LoVo (cell line): ENCODE data around the gene MEGF11.

Experiments
- DNase-seq: peaks from one replicate; pipeline ENCODE4 v3.0.0-alpha.2; 2016; ENCODE audit warnings: low spot score

The MEGF11 gene

DNA sequence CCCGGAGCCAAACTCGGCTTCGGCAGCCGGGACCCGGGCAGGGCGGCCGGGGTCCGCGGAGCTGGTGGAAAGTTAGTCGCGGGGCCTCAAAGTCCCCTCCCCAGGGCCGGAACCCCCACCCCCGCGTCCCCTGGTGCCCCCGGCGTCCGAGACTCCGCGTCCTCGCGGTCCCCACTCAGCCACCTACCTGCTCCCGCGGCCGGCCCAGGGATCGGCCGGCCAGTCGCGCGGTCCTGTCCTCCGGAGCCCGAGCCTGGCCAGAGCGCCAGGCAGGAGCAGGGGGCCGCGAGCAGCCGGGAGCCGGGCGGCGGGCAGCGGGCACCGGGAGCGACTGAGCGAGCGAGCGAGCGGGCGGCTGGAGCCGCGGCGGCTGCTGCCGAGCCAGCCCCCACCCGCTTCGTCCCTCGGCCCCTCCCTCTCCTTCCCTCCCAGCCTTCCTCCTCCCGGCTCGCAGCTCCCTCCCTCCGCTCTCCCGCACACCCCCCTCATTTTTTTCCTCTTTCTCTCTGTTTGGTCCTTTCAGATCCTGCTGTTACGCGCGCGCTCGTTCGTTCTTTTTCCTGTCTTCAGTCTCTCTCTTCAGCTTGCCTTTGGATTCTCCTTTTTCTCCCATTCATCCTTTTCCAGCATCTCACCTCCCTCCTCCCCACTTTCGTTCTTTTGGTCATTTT is at the start of gene MEGF11:
TSS of gene MEGF11 (minus strand) at position 333 of the 671 bp plus-strand sequence. CDS start 125,347 bp downstream, outside the sequence.
- DNase-seq = peak; percentile 16

DNA sequence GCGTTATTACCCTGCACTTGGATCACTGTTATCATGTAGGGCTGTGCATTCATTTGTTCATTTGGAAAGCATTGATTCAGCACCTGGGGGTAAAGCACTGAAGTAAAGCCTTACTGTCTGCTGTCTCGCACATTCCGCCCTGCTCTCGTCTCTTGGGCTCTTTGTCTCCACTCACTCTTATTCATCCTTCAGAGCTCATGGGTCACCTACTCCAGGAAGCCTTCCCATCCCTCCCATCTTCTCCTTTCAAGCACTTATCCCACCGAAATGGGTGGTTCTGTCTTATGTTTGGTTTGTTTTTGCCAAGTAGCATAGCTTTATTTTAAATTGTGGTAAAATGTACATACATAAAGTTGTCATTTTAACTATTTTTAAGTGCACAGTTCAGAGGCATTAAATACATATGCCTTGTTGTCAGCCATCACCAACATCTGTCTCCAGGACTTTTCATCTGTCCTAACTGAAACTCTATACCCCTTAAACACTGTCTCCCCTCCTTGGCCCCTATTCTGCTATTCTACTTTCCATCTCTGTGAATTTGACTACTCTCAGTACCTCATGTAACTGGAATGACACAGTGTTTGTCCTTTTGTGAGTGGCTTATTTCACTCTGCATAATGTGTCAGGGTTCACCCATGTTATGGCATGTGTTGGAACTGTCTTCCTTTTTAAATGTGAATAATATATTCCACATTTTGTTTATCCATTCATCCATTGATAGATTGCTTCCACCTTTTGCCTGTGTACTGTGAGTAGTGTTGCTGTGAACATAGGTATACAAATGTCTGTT is 49.1 kb upstream of the MEGF11 start:
- no peak for DNase-seq

DNA sequence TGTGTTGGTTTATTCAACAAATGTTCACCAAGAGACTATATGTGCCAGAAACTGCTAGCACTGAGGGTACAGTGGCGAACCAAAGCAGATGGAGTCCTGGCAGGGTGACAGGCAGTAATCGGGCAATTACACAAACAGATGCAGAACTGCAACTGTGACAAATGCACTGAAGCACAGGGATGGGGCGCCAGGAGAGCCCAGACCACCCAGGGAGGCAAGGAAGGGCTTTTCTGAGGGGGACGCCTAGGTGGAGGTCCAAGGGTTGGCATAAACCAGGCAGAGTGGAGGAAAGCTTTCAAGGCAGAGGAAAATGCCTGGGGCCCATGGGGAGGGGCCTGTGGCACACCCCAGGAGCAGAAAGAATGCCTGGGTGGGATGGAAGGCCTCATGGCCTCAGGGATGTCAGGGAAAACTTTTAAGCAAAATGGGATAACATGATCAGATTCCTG is 45.3 kb upstream of the MEGF11 start:
- no peak for DNase-seq

DNA sequence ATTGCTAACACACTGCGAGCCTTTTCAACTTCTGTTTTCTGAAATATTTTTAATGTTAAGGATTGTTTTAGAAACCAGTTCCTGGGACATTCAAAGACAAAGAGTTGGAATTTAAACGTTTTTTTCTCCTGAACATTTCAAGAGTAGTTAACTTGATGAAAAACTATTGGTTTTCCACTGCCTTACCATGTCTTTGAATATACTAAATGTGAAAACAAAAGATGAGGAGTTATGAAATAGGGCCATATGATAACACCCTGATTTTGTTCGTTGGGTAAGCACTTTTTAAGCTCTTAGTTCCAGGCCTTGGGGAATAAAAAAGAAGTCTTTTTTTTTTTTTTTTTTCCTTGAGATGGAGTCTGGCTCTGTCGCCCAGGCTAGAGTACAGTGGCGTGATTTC is 42.6 kb upstream of the MEGF11 start:
- DNase-seq = no peak

DNA sequence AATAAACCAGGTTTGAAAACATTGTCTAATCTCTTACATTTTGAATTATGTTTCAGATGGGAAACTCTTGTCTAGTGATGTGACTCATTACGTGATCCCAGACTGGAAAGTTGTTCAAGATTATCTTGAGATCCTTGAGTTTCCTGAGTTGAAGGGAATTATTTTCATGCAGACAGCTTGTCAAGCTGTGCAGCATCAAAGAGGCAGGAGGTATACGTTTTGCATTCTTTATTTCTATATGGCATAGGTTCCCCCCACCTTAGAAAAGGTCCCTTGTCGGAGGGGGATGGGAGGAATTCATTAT is 41.3 kb upstream of the MEGF11 start:
- DNase-seq = no peak

DNA sequence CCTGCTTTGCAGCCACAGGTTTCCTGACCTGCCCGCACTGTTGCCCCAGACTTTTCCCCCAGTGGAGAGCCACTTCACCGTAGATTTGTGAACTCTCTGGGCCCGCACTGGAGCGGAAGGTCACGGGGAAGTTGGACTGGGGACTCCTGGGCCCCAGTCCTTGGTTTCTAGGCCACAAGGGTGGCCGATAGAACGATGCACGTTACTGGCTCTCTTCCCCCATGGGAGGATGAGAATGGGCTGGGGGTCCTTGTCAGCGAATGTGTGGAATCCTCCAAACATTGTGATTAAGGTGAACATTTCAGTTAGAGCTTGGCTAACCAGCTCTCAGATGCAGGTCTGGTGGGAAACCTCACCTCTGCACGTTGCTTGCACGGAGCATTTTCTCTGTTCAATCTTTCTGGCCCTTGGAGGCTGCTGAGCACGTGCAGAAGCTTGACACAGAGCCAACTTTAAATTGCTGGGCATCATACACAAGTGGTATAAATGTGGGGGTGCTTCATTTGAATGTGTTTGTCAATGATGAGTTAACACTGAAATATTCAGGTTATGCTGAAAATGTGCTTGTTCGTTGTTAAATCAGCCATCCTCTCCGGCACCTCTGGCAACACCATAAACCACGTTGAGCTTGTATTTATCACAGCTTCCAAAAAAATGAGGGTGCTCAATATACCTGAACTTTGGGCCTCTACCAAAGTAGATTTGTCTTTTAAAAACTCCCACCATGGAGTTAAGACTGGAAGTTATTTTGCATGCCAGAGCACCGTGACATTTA is 40.8 kb upstream of the MEGF11 start:
- DNase-seq = peak; percentile 52

DNA sequence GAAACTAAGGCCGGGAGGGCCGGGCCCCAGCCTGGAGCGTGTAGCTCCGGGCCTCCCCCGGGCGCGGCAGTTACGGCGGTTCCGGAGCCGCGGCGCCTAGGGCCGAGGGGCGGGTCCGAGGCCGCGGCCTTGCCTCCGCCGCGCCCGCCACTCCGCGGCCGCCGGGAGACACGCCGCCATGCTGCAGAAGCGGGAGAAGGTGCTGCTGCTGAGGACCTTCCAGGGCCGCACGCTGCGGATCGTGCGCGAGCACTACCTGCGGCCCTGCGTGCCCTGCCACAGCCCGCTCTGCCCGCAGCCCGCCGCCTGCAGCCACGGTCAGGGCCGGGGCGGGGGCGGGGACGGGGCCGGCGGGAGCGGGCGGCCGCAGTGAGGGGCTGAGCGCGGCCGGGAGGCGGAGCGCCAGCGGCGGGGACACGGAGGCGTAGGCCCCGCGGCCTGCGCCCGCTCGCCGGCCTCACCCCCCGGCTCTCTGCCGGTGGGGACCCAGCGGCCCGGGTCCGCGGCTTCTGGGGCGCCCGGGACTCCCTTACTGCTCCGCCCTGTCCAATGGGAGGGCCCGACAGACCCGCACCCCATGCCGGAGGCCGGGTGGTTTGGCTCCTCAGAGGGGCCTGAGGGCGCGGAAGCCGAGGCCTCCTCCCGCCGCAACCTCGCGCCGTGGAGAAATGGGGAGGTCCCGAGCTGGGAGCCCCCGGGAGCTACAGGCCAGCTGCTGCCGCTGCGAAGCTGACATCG is 40.0 kb upstream of the MEGF11 start, which contains the start of gene DIS3L:
TSS of gene DIS3L (plus strand) at position 150 of the 738 bp plus-strand sequence. CDS start at position 179, 29 bp downstream.
- DNase-seq = peak; percentile 80

DNA sequence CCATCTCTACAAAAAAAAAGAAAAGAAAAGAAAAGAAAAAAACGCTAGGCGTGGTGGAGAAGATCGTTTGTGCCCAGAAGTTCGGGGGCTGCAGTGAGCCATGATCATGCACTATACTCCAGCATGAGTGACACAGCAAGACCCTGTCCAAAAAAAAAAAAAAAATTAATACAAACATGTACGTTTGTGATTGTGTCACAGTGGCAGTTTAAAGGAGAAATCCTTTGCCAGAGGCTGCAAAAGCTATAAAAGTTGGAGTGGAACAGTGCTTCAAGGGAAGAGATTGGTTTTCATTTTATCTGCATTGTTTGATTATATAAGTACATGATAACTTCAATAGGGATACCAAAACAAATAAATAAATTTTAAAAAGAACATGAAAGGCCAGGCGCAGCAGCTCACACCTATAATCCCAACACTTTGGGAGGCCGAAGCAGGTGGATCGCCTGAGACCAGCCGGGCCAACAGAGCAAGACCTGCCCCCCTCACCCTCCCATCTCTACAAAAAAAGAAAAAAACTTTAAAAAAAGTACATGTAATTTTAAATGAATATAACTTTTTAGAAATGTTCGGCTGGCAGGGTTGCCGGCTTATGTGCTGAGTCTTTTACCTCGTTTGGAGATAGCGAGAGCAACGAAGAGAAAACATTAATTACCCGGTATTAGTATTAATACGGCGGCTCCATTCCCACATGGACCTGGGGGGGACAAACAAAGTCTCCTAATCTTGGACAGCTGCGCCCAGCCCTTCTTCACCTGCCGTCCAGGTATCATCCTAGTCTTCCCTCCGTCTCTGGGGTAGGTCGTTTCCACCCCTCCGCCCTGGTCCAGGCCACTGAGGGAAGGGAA is 39.2 kb upstream of the MEGF11 start:
- no peak for DNase-seq

DNA sequence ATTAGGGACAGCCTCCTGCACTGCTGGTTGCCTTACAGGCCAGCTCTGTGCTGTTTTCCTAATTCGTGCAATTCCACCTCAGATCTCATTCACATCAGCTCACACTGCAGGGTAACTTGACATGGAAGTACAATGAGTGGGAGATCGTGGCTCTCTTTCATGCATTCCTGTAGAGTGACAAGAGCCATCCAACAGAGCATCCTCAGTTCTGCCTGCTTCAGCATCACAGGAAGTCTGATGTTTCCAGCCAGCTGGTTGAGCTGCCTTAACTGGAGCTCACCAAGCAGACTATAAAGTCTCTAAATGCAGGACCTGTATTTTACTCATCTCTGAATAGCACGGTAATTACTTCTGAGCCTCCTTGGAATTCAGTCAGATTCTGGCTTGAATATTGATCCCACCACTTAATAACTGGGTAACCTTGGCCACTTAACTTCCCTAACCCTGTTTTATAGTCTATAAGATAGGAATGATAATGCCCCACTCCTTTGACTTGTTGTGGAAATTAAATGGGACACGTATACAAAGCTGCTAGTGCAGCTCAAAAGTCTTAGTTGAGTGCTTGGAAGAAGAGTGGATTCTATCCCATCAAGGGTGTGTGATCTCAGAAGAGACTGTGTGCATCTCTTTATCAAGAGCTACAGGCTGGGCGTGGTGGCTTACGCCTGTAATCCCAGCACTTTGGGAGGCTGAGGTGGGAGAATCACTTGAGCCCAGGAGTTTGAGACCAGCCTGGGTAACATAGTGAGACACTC is 38.4 kb upstream of the MEGF11 start:
- DNase-seq = no peak

DNA sequence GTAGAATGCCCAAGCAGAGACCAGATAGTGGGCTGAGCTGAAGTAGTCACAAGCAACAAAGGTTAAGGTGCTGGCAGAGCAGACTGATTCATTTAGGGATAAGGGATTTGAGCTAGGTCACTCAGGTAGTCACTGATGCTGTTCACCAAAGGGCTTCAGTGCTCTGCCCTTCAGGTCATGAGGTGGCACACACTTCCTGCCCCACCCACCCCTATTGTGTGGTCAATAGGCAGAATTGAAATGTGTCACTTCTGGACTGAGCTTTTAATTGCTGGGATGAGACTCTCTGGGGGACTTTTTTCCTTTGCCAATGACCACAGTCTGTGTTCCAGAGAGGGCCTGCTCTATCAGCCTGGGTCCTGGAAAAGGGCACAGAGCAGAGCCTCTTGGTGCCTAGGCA is 37.0 kb upstream of the MEGF11 start:
- peak; percentile 19 for DNase-seq

DNA sequence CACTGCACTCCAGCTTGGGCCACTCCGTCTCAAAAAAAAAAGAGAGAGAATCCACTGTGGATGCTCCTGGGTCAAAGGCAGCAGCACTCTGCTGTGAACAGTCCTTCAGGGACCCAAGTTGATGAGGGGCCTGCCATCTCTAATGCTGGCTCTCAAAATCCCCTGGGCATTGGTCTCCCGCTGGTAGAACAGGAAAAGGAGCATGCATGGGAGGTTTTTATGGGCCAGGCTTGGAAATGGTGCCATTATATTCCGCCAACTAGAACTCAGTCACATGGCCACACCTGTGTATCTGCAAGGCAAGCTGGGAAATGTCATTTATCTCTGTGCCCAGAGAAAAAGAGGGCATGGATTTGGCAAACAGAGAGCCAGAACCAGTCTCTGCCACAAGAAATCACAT is 36.5 kb upstream of the MEGF11 start:
- no peak for DNase-seq

DNA sequence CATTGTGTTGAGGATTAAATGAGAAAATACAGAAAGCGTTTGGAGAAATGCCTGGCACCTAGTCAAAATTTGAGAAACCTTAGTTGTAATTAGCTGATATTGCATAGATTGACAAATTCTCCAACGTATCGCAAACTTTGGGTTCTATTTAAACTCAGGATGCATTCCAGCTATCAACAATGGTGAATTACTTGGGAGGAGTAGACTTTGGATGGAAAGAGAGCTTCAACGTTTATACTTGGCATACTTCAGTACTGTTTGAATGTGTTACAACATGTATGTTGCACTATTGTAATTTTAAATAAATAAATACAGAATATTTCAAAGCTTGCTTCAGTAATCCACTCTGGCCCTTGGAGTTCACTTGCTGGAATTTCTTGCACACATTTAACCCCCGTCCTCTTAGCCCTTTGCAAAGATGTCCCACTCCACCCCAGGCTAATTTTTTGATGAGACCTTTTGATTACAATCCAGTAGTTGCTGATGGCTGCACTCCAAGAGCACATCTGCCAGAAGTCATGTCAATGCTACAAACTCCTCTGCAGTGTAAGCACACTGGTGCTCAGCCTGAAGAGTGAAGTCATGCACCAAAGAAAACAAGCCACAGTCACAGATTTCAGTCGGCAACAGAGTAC is 35.1 kb upstream of the MEGF11 start:
- no peak for DNase-seq

DNA sequence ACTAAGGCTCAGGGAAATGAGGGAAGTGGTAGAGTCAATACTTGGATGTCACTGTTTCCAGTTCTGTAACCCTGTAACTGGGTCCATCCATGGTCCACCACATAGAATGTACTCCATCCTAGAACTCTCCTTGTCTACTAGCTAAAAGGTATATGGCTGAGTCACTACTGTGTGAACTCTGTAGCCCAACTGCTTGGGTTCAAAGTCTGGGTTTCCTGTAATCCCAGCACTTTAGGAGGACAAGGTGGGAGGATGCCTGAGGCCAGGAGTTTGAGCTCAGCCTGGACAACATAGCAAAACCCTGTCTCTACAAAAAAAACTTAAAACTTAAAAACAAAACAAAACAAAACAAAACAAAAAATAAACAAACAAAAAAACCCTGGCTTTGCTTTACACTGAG is 34.5 kb upstream of the MEGF11 start:
- no peak for DNase-seq

DNA sequence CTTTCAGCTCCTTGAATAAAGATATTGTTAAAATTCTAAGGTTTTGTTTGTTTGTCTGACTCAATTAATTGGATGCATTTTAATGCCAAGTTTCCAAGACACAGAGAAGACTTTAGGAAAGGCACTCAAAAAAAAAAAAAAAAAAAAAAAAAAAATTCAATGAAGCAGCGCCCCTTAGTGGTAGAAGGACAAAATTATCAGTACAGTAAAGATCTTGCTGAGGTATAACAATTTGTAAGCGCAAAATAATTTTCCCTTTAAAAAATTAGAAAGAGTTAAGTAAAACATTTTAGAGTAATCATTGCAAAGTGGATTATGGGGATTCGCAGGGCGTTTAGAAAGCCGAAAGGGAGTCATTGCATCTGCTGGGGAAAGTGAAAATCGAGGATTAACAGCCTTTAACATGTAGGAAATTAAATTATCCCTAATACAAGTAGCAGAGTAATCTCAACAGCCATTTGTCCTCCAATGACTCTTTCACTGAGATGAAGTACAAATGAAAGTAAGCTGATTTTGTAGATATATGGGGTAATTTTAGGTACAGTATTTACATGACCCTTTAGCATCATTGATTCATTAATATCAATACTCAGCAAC is 34.0 kb upstream of the MEGF11 start:
- peak; percentile 49 for DNase-seq

DNA sequence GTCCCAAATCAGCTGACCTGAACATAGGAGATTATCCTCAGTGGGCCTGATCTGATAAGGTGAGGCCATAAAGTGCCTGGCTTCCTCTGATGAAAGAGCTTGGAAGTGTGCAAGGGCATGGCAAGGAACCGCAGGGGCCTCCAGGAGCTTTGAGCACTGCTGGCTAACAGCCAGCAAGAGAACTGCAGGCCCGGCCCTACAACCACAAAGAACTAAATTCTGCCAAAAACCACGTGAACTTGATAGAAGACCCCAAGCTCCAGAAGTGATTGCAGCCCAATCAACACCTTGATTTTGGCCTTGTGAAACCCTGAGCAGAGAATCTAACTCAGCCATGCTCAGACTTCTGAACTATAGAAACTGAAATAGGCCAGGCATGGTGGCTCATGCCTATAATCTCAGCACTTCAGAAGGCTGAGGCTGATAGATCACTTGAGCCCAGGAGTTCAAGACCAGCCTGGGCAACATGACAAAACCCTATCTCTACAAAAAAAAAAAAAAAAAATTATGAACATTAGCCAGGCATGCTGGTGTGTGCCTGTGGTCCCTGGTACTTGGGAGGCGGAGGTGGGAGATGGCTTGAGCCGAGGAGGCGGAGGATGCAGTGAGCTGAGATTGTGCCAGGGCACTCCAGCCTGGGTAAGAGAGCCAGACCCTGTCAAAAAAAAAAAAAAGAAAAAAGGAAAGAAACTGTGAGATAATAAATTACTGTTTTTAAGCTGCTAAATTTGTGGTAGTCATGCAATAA is 32.2 kb upstream of the MEGF11 start:
- peak; percentile 68 for DNase-seq

DNA sequence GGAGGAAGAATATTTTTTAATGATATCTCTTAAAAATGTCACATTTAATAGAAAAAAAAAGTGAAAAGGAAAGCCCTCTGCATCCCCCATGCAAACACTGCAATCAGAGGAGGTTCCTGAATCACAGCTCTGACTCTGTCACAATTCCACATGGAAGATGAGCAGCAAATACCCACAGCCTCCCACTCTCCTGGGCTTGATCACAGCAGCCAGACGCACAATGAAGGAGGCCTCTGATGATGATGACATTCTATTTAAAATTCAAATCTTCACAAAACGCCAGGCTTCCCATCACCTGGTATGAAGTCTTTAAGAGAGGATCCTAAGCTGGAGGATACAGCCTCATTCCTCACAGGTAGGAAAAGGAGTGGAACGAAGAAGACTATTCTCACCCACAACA is 30.7 kb upstream of the MEGF11 start:
- no peak for DNase-seq

DNA sequence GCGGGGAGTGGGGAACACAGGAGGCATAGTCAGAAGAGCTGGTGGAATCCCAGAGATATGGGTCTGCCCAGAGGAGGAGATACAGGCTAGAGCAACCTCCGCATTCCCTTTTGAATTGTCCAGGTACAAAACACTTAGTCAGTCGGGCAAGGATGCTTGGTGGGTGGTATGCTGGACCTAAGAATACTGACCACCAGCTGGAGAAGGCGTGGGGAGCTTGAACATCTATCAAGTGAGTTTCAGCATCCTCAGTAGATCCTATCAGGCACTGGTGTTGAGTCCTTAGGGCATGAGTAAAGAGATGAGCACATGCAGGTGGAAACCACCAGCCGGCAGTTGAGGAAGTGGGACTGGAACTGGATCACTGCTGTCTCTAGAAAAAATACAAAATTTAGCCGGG is 25.1 kb upstream of the MEGF11 start:
- no peak for DNase-seq

DNA sequence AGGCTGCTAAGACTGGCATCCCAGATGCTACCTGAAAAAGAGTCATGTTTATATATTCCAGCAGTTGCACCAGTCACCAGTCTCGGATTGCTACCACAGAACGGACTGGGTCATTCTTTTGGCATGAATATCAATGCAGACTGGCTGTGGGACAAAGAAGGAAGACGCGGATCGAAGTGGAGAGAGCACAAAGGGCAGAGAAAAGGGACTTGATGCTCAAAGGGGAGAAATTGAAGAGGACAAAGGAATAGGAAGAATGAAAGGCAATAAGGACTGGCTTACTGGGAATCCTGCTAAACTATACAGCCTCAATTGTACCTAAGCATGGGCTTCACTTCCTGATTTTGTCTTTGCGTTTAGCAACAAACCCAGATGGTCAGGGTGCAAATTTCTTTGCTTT is 24.5 kb upstream of the MEGF11 start:
- DNase-seq = no peak

DNA sequence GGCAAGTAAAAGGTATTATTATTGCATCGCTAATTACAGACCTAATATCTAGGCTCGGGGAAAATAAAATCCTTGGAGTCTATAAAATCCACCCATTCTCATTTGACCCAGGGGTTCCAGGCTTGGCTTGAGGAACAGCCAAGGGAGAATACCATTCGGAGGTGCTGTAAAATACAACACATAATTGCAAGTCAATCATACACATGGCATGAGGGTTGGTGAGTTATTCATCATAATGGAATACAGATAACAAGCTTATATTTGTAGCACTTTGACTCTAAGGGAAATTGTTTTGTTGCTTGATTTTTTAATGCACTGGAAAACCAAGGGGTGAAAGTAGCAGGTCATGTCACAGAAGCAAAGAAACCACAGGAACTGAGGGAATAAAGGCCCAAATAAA is 23.0 kb upstream of the MEGF11 start:
- no peak for DNase-seq
